ENCODE data around the gene C3orf52.

DNA sequence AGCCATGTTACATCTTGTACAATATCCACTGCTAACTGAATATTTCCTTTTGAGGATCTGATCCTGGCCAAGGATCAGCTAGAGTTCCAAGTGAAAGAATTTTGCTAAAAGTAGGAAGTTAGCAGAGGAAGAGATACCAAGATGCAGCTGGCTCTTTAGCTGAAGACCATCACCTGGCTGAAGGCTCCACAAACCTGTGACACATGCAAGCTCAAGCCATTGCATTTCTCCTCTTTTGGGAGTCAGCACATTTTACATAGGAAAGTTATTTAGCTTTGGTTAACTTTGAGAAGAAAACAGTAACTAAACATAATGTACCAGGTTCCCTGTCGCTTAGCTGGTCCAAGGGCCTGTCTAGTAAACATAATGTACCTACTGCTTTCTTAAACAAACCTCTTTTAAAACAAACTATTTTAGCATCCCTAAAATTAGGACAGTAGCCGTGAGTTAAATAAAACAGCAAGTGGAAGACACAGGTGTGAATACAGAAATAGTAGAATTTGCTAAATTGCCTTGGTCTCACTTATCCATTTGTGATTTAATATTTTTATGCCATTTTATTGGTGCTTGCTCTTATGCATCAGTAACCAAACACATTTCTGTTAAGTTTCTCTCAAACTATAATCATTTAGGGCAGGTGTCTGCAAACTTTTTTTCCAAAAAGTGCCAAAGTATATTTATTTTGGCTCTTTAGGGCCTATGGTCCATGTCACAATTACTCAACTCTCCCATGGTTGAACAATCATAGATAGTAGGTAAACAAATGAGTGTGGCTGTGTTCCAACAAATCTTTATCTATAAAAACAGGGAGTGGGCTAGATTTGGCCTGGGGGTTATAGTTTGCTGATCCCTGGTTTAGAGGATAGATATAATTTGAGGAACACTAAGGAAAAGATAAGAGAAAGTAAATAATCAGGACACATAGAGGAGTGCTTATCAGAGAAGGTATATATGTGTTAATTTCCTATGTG, 35.7 kb downstream of the C3orf52 start:
- no peak for TF ChIP-seq CTCF (conservative IDR thresholded peaks at IDR 0.05 in 1 of 2, IDR thresholded peaks at IDR 0.05 in 1 of 2; ENCODE audit: low read depth in 1 of 2, low read length in 2 of 2)
- TF ChIP-seq EZH2 (IDR thresholded peaks at IDR 0.05; ENCODE audit: low read length, missing control alignments), result no peak

Measured in fibroblast of lung (primary cell).